Measurements from ENCODE around the gene DGKZ.

The DGKZ gene

DNA sequence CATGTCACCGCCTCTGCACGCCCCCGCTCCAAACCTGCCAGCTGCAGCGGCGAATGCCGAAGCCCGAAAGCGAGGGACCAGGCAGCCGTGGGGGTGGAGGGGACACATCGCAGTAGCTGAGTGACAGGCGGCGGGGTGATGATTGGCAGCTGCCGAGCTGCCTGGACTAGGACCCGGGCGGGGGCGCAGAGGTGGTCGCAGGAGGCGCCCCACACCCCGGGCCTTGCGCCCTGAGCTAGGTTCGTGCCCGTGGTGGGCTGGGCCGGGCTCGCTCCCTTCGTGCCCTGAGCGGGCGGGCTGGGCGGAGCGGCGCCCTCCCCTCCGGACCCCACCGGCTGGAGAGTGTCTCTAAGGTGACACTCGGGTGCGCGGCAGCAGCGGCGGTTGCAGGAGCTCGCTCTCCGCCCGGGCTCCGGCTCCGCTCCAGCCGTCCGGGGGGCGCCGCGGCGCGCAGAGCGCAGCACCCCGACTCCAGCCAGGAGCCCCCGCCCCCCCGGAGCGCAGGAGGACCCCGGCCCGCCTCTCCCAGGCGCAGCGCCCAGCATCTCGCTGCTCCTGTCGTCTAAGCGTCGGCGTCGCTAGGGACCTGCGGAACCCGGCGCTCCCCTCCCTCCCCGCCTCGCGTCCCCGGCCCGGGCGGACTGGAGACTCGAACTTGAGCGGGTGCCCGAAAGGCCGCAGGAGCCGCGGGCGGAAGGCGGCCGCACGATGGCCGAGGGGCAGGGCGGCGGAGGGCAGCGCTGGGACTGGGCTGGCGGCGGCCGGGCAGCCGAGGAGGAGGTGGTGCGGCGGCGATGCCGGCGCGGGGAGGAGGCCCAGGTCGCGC, 14.5 kb upstream of the DGKZ start:
- in situ Hi-C loops (cut with HindIII; ENCODE audit: low sequenced_read_pairs): no loop called here
- H3K4me3 ChIP-seq (ENCODE audit: low read depth, low read length): peak overlapping the region; percentile 14
- no peak for DNase-seq (ENCODE audit: low read depth)
- TF ChIP-seq, protein P1, sequence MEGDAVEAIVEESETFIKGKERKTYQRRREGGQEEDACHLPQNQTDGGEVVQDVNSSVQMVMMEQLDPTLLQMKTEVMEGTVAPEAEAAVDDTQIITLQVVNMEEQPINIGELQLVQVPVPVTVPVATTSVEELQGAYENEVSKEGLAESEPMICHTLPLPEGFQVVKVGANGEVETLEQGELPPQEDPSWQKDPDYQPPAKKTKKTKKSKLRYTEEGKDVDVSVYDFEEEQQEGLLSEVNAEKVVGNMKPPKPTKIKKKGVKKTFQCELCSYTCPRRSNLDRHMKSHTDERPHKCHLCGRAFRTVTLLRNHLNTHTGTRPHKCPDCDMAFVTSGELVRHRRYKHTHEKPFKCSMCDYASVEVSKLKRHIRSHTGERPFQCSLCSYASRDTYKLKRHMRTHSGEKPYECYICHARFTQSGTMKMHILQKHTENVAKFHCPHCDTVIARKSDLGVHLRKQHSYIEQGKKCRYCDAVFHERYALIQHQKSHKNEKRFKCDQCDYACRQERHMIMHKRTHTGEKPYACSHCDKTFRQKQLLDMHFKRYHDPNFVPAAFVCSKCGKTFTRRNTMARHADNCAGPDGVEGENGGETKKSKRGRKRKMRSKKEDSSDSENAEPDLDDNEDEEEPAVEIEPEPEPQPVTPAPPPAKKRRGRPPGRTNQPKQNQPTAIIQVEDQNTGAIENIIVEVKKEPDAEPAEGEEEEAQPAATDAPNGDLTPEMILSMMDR (IDR thresholded peaks at IDR 0.05; ENCODE audit: low read depth, low read length, missing control alignments): no peak

DNA sequence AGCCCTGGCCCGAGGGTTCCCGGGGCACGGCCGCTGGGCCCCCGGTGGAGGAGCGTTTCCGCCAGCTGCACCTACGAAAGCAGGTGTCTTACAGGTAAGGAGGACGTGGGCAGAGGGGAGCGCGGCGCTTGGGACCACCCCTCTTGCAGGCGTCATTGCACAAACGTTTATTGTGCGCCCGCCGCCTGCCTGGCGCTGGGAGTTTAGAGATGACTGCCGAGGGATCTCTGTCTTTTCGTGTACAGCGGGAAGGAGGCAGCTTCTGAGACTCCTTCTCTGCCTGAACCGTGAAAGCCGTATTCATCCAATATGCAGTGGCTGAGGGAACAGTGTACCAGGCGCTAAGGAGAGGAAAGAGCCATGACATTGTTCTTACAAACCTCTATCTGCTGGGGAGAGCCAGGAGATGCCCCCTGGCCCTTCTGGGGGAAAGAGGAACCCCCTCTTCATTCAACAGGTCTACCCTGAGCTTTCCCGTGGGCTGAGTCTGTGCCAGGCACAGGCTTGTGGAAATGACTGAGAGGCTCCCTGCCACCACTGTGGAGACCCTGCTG, 13.8 kb upstream of the DGKZ start:
- in situ Hi-C loops (cut with HindIII; ENCODE audit: low sequenced_read_pairs): no loop called here
- peak overlapping the region; percentile 14 for H3K4me3 ChIP-seq (ENCODE audit: low read depth, low read length)
- TF ChIP-seq, protein P1 (IDR thresholded peaks at IDR 0.05; ENCODE audit: low read depth, low read length, missing control alignments): no peak
- DNase-seq (ENCODE audit: low read depth): no peak

DNA sequence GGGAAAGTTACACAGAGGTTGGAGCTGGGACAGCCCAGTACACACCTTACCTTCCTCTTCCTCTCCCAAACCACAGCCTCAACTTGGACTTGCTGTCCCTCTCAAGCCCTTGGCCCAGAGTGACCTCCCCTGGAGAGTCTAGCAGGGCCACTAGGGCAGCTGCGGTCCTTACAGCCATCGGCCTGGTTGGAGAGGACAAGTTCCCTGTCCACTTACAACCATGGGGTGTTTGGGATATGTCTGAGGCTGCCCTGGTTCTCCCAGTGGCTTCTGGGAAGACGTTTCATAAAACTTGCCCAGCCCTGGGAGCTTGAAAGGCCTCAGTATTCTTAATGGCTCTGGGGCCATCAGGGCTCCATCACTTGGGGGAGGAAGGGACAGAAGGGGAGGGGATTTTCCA, 13.1 kb upstream of the DGKZ start:
- in situ Hi-C loops (cut with HindIII; ENCODE audit: low sequenced_read_pairs): no loop called here

DNA sequence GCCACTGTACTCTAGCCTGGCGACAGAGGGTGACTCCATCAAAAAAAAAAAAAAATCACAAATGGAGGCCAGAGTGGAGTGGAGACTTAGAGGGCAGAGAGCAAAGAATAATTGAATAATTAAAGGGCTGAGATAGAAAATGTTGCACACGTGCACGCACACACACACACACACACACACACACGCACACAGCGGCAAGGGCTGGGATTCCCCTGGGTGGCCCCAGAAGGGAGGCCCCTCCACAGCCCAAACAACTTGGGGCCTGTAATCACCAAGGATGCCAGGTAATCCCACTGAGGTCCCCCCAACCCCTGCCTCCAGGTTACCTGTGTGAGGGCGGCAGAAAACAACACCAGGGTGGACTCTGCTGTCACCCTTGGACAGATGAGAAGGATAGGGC, 12.0 kb upstream of the DGKZ start:
- DNase-seq (ENCODE audit: low read depth): no peak
- no peak overlapping the region for H3K4me3 ChIP-seq (ENCODE audit: low read depth, low read length)
- TF ChIP-seq, protein P1 (IDR thresholded peaks at IDR 0.05; ENCODE audit: low read depth, low read length, missing control alignments): no peak
- in situ Hi-C loops (cut with HindIII; ENCODE audit: low sequenced_read_pairs): no loop called here

More for the DNA sequence above, 13.1 kb upstream of the DGKZ start:
- TF ChIP-seq, protein P1 (IDR thresholded peaks at IDR 0.05; ENCODE audit: low read depth, low read length, missing control alignments): no peak
- no peak overlapping the region for H3K4me3 ChIP-seq (ENCODE audit: low read depth, low read length)
- no peak for DNase-seq (ENCODE audit: low read depth)

DNA sequence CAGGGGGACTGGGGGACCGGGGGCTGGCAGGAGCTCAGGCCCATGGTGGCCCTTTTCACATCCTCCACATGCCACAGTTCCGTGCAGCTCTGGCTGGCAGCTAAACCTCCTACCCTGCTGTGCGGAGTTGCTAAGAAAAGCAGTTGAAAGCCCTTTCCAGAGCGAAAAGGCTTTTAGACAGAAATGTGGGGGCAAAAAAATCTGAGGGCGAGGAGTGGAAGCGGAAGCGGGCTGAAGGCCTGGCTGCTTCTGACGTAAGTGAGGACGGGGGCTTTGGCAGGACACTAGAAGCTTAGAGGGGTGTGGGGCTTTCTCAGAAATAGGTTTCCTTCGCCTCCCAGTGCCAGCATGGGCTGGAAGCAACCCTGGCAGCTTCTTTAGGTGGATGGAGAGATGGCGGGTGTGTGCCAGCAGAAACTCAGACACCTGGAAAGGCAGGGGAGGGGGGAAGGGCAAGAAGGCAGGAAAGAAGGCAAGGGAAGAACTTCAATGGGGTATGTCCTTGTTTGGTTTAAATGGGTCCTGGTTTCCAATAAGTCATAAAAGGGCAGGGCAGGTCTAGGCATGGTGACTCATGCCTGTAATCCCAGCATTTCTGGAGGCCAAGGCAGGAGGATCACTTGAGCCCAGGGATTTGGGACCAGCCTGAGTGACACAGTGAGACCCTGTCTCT, 11.2 kb upstream of the DGKZ start:
- in situ Hi-C loops (cut with HindIII; ENCODE audit: low sequenced_read_pairs): no loop called here
- TF ChIP-seq, protein P1 (IDR thresholded peaks at IDR 0.05; ENCODE audit: low read depth, low read length, missing control alignments): no peak
- H3K4me3 ChIP-seq (ENCODE audit: low read depth, low read length): no peak overlapping the region
- peak; percentile 11 for DNase-seq (ENCODE audit: low read depth)

DNA sequence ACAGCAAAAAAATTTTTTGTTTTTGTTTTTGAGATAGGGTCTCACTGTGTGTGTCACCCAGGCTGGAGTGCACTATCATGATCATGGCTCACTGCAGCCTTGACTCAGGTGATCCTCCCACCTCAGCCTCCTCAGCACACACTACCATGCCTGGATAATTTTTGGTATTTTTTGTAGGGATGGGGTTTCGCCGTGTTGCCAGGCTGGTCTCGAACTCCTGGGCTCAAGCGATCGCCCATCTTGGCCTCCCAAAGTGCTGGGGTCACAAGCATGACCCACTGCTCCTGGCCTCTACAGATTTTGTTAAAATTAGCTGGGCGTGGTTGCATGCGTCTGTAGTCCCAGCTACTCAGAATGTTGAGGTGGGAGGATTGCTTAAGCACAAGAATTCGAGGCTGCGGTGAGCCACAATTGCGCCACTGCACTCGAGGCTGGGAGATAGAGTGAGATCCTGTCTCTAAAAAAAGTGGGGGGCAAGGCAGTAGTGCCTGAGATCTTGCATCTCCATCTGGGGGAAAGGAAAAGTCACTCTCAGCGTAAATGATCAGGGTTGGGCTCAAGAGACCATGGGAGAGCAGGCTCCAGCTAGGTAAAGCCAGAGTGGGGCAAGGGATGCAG, 10.6 kb upstream of the DGKZ start:
- no peak for DNase-seq (ENCODE audit: low read depth)
- H3K4me3 ChIP-seq (ENCODE audit: low read depth, low read length): no peak overlapping the region
- TF ChIP-seq, protein P1 (IDR thresholded peaks at IDR 0.05; ENCODE audit: low read depth, low read length, missing control alignments): no peak
- in situ Hi-C loops (cut with HindIII; ENCODE audit: low sequenced_read_pairs): no loop called here
